GM12873 (cell line): Measurements from ENCODE around the gene KCNS3.

ENCODE experiments used
- TF ChIP-seq, protein P1 (sequence below): IDR thresholded peaks from 2 replicates; pipeline ENCODE4 v1.5.1; 2012; ENCODE audit warnings: low read depth, mild to moderate bottlenecking, moderate library complexity, low read length, control low read depth; ENCODE audit not compliant: insufficient read depth; ENCODE audit errors: missing control alignments

Gene KCNS3

DNA sequence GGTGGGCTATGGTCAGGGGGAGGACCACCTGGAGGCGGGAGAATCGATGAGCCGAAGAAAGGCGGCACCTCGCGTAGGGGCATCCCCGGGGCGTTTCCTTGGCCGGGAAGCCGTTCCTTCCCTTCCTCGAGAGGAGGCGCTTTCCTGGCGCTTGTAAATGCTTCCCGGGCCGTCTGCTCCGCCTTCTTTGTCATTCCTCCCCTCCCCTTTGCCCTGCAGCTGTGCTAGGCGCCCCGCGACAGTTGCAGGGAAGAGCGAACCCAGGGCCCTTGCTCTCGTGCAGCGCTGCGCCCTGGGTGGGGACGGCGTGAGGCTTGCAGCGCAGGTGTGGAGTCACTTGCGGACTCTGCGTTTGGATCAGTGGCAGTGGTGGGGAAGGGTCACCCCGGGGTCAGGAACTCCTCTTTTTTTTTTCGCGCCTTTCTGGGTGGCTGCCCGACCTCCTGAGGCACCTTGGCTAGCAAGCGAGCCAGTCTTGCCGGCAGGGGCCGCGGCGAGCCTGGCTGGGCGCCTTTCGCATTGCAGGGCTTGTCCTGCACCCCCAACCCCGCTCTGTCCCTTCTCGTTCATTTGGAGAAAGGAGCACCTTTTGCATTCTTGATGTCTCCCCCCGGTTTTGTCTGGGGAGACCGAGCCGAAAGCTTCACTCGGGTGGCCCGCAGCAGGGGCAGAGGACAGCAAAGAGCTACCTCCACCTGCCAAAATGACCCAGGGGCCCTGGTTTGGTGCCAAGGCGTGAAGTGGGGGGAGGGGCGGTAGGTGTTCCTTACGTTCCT lies 858 bp downstream of the KCNS3 start:
- TF ChIP-seq, protein P1, sequence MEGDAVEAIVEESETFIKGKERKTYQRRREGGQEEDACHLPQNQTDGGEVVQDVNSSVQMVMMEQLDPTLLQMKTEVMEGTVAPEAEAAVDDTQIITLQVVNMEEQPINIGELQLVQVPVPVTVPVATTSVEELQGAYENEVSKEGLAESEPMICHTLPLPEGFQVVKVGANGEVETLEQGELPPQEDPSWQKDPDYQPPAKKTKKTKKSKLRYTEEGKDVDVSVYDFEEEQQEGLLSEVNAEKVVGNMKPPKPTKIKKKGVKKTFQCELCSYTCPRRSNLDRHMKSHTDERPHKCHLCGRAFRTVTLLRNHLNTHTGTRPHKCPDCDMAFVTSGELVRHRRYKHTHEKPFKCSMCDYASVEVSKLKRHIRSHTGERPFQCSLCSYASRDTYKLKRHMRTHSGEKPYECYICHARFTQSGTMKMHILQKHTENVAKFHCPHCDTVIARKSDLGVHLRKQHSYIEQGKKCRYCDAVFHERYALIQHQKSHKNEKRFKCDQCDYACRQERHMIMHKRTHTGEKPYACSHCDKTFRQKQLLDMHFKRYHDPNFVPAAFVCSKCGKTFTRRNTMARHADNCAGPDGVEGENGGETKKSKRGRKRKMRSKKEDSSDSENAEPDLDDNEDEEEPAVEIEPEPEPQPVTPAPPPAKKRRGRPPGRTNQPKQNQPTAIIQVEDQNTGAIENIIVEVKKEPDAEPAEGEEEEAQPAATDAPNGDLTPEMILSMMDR: no peak

DNA sequence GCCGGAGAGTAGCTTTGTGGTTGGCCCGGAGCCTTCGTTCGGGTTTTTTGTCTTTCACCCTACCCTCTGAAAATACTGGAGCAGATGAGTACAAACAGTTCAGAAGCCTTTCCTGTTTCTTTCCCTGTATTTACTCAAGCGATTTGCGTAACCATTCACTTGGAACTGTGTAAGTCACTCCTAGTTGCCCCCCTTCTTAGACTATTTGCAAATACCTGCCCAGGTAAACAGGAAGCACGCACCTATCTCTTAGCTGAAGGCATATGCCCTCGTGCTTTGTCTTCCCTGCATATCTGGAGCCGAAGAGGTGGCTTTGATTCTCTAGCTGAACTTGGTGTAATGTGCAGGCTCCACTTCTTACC lies 1.4 kb downstream of the KCNS3 start:
- TF ChIP-seq, protein P1: no peak

DNA sequence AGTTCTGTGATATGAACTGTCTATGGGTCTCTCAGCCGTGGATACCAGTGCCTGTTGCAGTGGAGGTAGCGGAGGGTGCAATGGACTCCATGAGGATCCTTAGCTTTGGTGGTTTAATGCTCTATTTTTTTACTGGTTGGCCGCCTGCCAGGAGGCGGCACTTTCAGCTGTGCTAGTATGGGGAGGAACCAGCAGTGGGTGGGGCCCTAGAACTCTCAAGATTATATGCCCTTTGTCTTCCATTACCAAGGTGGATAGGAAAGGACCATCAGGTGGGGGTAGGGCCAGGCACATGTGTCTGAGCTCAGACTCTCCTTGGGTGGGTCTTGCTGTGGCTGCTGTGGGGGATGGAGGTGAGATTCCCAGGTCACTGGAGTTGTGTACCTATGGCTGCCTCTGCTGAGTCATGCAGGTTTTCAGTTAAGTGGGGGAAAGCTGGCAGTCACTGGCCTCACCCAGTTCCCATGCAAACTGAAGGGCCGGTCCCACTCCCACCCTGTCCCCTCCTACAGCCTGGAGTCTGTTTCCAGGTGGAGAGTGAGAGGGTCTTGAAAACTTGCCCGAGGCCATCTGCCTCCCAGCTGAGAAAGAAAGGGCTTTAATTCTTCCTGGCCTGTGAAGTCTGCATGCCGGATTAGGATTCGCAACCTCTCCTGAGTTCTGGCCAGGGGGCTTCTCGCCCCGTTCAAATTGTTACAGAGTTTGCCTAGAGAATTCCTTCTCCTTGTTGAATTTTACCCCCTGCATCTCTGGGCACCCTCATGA lies 14.5 kb downstream of the KCNS3 start:
- TF ChIP-seq, protein P1: no peak

DNA sequence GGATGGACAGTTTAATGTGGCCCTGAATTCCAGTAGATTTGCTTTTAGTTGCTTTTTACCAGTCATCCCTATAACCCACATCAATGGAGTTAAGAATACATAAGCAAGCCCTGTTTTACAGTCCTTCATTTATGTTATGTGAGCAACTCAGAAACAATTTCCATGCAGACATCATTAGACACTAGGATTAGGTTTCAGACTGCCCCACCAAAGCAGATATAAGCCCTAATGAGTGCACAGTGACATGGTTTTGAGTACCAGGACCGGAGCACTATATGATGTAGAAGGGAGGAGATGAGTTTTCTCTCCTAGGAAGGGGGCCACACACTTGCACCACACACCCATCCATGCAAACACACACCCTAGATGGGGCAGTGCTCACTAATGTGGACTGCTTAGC lies 15.5 kb downstream of the KCNS3 start:
- TF ChIP-seq, protein P1: no peak

DNA sequence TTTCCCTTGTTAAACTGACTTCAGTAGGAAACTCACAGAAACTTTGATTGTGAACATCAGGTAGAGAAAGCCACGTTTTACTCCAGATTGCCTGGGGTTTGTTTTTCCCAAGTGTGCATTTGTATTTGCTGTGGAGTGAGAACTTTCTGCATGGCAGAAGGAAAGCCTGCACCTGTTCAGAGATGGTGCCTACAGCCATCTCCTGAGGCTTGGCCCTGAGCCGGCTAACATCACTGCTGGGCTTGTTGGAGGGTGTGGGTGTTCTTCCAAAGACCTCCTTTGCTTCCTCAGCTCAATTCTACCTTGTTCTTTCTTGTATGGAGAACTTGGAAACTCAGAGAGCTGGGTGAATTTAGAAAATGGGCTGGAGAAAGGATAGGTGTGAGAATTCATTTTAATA lies 16.1 kb downstream of the KCNS3 start:
- TF ChIP-seq, protein P1: no peak

DNA sequence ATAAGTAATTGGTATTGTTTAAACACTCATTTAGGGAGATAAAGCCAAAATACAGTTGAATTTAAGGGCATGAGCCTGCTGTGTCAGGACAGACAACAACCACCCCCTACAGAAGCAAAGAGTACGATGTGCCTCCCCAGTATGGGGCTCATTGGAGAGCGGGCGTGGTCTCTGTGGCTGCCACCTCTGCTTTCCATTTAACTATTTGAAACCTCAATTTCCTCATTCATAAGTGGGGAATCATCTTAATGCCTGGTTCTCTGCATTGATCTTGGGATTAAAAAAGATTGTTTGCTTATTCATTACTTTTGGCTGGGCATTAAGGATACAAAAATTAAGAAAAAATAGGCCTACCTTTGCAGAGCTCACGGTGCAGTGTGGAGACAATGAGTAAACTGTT lies 21.4 kb downstream of the KCNS3 start:
- TF ChIP-seq, protein P1: no peak

DNA sequence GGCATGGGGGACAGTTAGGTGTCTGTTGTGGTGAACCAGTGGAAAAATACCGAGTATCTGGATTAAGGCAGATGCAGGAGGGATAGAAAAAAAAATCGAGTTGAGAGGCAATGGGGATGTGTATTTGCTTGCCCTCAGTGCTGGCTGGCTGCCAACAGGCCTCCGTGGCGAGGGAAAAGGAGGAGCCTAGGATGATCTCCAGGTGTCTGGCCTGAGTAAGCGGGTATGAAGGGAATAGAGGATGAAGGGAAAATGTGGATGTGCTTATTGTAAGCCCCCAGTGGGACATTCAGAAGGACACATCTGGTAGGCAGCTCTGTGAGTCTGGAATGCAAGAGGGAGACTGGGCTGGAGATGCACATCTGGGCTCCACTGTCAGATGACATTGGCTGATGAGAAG lies 22.8 kb downstream of the KCNS3 start:
- TF ChIP-seq, protein P1: no peak
